ENCODE results near the gene DESI1. TPM values are rescaled to one million over a fixed set of nuclear protein-coding genes. Genes with fewer than 3 reads are reported as not detected.

The DESI1 gene
- polyA plus RNA-seq, 3 donors from 2014 or later, result 10.4 to 18.6 (median 11.4) TPM

DNA sequence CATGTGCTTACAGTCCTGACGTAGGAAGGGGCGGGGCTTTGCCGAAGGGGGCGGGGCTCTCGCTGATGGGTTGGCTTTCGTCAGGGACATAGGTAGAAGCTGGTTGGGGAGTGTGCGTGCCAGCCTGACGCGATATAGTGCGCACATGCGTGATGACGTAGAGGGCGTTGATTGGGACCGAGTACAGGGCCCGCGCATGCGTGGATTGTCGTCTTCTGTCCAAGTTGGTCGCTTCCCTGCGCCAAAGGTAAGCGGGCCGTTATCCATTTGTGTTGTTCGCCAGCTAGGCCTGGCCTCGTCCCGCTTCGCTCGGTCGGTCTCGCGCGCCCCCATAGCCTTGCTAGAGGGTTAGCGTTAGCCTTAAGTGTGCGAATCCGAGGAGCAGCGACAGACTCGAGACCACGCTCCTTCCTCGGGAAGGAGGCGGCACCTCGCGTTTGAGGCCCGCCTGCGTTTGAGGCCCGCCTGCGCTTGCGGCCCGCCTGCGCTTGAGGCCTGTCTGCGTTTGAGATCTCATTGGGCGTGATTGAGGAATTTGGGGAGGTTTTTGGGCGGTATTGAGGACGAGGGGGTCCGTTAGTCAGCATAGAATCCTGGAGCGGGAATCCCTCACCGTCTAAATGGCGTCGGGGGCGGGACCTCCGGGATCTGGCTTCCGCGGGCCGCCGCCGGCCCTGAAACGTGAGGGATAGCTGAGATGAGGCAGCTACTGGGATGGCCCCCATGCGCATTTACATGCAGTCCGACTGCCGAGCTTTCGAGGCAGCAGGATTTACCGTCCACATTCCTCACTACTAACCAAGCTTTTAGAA, 462 bp upstream of the DESI1 start, which contains the start of gene XRCC6:
Gene XRCC6, plus strand, starts transcription at position 197 of the 812 bp plus-strand sequence. CDS start 710 bp downstream, outside the sequence.
- Mint-ChIP-seq H3K4me1 (peaks cover 31 to 37% of the 10 kb centered on the region in 2 donors), H3K27ac (peak within 1 kb of the TSS; percentile 97 to 100 (median 99)), H3K9me3 (no peaks in the 10 kb centered on the region), H3K36me3 (peaks cover 0 to 3% (median 0%) of the 10 kb centered on the region in 3 donors), H3K27me3 (ENCODE audit: low read depth in 3 of 3) (peaks cover 6 to 10% (median 10%) of the 10 kb centered on the region in 3 donors), H3K4me3 (peak within 1 kb of the TSS; percentile 93 to 99 (median 97))
- DNase-seq, result peak; percentile 99 to 100 (median 100)

DNA sequence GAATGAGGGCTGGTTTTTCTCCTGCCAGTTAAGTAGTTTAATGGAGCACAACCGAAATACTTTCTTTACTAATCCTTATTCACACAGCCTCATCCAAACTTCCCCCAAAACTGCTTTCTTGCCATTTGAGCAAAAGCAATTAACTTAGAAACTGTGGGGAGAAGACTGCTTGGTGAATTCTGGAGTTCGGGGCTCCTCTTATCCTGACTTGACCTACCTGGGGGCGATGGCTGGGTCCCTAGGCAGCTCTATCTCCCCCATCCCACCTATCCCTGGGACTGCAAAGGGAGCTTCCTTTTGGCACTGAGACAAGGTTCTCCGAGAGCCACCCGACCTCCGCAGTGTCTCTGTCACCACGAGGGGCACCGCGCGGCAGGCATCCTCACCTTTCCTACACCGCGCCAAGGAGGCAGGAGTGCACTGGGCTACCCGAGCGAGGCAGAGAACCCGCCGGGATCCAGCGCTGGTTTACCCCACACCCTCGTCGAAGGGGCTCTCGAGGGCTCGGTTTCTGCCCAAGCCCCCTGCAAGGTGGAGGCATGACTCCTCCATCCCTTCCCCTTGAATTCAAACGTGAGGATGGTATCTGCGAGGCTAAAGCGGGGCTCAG, 759 bp downstream of the DESI1 start:
- peak overlapping the region; percentile 93 to 99 (median 97) for H3K4me3 Mint-ChIP-seq
- no peaks in the 10 kb centered on the region for H3K9me3 Mint-ChIP-seq
- peaks cover 6 to 10% (median 10%) of the 10 kb centered on the region in 3 donors for H3K27me3 Mint-ChIP-seq (ENCODE audit: low read depth in 3 of 3)
- peaks cover 0 to 4% (median 0%) of the 10 kb centered on the region in 3 donors for H3K36me3 Mint-ChIP-seq
- H3K4me1 Mint-ChIP-seq, result peaks cover 31 to 37% of the 10 kb centered on the region in 2 donors
- DNase-seq, result peak; percentile 20 to 31 (median 27)
- peak overlapping the region; percentile 97 to 100 (median 99) for H3K27ac Mint-ChIP-seq

DNA sequence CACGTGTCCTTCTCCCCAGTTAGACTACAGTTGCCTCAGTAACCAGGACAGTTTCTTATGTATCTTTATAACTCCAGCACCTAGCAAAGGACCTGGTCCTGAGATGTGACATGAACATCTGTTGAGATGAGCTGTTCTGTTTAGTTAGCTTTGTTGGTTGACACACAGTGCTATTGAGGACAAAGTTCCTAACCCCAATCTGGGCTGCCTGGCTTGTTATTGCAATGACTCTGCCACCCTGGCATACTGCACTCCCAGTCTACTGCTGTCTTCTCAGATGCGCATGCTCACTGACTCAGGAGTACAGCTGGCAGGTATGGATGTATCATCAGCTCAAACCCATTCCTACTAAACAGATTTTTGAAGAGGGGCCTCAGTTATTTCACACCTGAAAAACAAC, 7.4 kb downstream of the DESI1 start:
- DNase-seq, result no peak
- H3K27ac Mint-ChIP-seq, result no peak overlapping the region
- peaks cover 10 to 14% (median 11%) of the 10 kb centered on the region in 3 donors for H3K36me3 Mint-ChIP-seq
- peaks cover 0 to 1% (median 0%) of the 10 kb centered on the region in 3 donors for H3K27me3 Mint-ChIP-seq (ENCODE audit: low read depth in 3 of 3)
- peaks cover 0 to 3% of the 10 kb centered on the region in 2 donors for H3K4me1 Mint-ChIP-seq
- H3K9me3 Mint-ChIP-seq, result peaks cover 0 to 2% (median 0%) of the 10 kb centered on the region in 6 donors
- H3K4me3 Mint-ChIP-seq, result no peak overlapping the region

DNA sequence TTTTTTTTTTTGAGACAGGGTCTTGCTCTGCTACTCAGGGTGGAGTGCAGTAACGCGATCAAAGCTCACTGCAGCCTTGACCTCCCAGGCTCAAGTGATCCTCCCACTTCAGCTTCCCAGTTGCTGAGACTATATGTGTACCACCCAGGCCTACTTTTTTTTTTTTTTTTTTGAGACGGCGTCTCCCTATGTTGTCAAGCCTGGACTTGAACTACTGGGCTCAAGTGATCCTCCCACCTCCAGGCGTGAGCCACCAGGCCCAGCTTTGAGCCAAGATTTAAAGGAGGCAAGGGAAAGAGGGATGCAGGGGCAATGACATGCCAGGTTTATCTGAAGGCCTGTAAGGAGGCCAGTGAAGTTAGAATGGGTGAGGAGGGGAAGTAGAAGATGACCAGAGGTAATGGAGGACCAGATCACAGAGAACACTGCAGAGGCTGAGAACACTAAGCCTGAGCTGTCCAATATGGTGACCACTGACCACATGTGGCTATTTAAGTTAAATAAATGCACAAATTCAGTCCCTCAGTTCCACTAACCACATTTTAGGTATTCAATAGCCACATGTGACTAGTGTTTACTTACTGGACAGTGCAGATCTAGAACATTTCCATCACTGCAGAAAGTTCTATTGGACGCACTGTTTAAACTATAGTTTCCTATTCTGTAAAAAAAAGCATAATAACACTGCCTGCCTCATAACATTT, 8.1 kb downstream of the DESI1 start:
- H3K36me3 Mint-ChIP-seq, result peaks cover 15 to 19% (median 16%) of the 10 kb centered on the region in 3 donors
- H3K27ac Mint-ChIP-seq, result no peak overlapping the region
- H3K4me3 Mint-ChIP-seq, result no peak overlapping the region
- no peaks in the 10 kb centered on the region for H3K4me1 Mint-ChIP-seq
- no peak for DNase-seq
- peaks cover 0 to 1% (median 0%) of the 10 kb centered on the region in 3 donors for H3K27me3 Mint-ChIP-seq (ENCODE audit: low read depth in 3 of 3)
- peaks cover 0 to 2% (median 0%) of the 10 kb centered on the region in 6 donors for H3K9me3 Mint-ChIP-seq

DNA sequence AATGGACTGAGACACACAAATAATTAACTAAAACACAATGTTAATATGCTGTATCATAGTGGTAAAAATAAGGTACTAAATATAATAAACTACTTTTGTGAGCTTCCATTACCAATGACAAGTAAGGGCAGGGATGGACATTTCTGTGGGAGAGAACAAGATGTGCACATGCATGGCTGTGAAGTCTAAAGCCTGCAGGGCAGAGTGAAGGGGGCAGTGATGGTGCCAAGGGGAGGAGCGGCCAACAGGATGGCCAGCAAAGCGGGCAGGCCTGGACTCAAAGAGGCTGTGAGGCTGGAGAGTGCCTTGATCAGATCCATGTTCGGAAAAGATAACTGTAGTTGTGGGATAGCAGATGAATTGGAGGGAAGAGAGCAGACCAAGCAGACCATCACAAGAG, 12.5 kb downstream of the DESI1 start:
- DNase-seq, result no peak
- Mint-ChIP-seq H3K27ac (no peak overlapping the region), H3K4me3 (no peak overlapping the region)

DNA sequence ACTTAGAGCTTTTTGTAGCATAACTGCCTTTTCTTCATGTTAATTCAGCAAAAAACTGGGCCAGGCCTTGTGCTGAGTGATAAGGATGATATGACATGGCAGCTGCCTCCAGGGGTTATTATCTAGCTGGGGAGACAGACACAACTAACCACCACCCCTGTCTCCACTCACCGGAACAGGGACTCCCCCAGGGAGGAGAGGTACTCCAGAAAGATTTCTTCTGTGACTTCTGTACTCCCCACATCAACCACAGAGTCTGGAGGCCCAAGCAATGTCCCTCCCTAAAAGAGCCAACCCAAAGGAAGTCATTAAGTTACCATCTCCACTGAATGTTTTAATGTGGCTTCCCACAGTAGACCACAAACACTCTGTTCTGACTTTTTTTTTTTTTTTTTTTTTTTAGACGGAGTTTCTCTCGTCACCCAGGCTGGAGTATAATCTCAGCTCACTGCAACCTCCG, 16.9 kb downstream of the DESI1 start:
- Mint-ChIP-seq H3K36me3 (peaks cover 48 to 69% (median 56%) of the 10 kb centered on the region in 3 donors), H3K27ac (peak overlapping the region in 5 of 6 donors; percentile 31 to 91 (median 79)), H3K9me3 (peaks cover 0 to 4% (median 0%) of the 10 kb centered on the region in 6 donors), H3K4me1 (peaks cover 27% of the 10 kb centered on the region in 2 donors), H3K4me3 (peak overlapping the region; percentile 23 to 70 (median 40)), H3K27me3 (ENCODE audit: low read depth in 3 of 3) (peaks cover 24 to 37% (median 37%) of the 10 kb centered on the region in 3 donors)
- DNase-seq, result peak; percentile 85 to 86 (median 85)

More for the DNA sequence above, 12.5 kb downstream of the DESI1 start:
- Mint-ChIP-seq H3K36me3 (peaks cover 38 to 40% (median 39%) of the 10 kb centered on the region in 3 donors), H3K9me3 (peaks cover 0 to 6% (median 0%) of the 10 kb centered on the region in 6 donors), H3K27me3 (ENCODE audit: low read depth in 3 of 3) (peaks cover 19 to 28% (median 26%) of the 10 kb centered on the region in 3 donors), H3K4me1 (peaks cover 14 to 16% of the 10 kb centered on the region in 2 donors)

DNA sequence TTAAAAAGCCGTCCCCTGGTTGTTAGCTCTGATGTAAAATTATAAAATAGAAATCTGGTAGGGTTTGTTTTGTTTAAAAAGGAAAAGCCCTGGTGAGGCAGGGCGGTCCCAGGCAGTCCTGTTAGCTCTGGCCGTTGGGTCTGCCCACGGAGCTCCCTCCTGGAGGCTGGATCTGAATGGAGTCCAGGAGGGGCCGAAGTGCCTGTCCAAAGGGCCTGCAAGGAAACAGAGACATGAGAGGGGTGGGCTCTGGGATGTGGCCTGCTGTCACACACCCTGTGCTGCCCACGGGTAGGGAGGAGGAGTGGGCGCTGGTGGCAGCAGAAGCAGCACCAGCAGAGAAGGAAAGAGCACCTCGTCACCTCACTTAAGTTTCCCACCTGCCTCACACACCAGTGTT, 19.9 kb downstream of the DESI1 start:
- no peak overlapping the region for H3K4me3 Mint-ChIP-seq
- H3K9me3 Mint-ChIP-seq, result peaks cover 0 to 4% (median 0%) of the 10 kb centered on the region in 6 donors
- H3K4me1 Mint-ChIP-seq, result peaks cover 27 to 28% of the 10 kb centered on the region in 2 donors
- no peak overlapping the region for H3K27ac Mint-ChIP-seq
- H3K36me3 Mint-ChIP-seq, result peaks cover 34 to 61% (median 41%) of the 10 kb centered on the region in 3 donors
- peaks cover 25 to 36% (median 32%) of the 10 kb centered on the region in 3 donors for H3K27me3 Mint-ChIP-seq (ENCODE audit: low read depth in 3 of 3)
- no peak for DNase-seq

DNA sequence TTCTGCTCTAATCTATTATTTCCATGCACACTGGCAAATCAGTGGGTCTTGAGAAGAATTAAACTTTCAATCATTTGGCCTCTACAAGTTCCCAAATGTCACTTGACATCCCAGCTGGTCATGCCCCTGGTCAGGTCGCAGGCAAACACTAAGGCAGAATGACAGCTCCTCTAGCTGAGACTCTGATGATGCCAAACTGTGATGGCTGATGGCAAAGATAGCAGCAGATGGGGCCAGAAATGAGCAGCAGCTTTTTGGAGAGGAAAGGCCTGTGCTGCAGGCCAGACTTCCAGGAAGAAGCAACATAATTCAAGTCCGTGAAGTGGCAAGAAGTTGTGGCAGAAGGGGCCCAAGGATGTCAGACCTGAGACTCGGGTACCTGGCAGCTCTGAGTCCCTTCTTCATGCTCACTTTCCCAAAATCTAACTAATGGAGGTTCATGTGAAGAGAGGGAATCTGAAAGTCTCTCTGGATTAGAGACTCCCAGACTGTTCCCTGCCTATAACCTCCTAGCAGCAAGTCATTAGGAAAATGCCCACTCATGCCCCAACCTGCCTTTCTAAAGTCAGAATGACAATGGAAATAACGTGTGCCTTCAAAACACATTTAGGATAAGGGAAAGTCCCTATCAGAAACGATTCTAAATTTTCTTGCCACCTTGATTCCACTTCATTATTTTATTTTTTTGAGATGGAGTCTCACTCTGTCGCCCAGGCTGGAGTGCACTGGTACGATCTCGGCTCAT, 21.8 kb downstream of the DESI1 start:
- DNase-seq, result no peak
- H3K4me1 Mint-ChIP-seq, result peaks cover 19 to 20% of the 10 kb centered on the region in 2 donors
- H3K27ac Mint-ChIP-seq, result no peak overlapping the region
- H3K9me3 Mint-ChIP-seq, result peaks cover 0 to 3% (median 0%) of the 10 kb centered on the region in 6 donors
- H3K36me3 Mint-ChIP-seq, result peaks cover 19 to 50% (median 26%) of the 10 kb centered on the region in 3 donors
- no peak overlapping the region for H3K4me3 Mint-ChIP-seq
- peaks cover 10 to 22% (median 16%) of the 10 kb centered on the region in 3 donors for H3K27me3 Mint-ChIP-seq (ENCODE audit: low read depth in 3 of 3)

DNA sequence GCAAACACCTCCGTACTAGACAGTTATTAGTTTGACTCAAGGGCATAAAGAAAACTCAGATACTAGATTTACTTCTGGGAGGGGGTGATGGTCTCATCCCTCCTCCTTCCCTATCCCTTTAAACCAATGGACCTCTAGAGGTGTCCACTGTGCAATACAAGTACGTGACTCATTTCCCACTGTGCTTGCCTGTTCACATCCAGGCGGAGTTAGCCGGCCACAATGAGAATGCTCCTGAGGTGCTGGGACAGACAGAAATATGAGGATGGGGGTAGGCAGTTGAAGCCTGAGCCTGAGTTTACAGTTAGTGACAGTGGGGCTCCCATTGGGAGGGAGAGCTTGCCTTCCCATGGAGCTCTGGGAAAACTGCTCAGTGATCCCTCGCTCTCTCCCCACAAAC, 22.8 kb downstream of the DESI1 start:
- no peak for DNase-seq
- H3K27ac Mint-ChIP-seq, result no peak overlapping the region
- no peaks in the 10 kb centered on the region for H3K9me3 Mint-ChIP-seq
- H3K4me3 Mint-ChIP-seq, result no peak overlapping the region
- H3K4me1 Mint-ChIP-seq, result peaks cover 9 to 10% of the 10 kb centered on the region in 2 donors
- H3K27me3 Mint-ChIP-seq (ENCODE audit: low read depth in 3 of 3), result peaks cover 6 to 17% (median 12%) of the 10 kb centered on the region in 3 donors
- peaks cover 19 to 44% (median 26%) of the 10 kb centered on the region in 3 donors for H3K36me3 Mint-ChIP-seq

DNA sequence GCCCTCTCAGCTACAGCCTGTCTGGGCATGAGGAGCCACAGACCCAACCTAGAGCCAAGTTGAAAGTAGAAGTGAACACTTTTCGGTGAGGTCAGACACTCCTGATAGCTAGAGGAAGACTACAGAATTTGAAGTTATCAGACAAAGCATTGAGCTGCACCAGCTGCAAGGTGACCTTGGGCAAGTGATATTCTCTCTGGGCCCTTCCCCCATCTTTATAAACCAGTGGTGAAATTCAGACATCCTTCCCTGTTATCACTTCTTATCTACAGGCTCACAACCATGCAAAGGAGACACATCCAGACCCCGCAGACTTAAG, 23.2 kb downstream of the DESI1 start:
- Mint-ChIP-seq H3K36me3 (peaks cover 14 to 39% (median 21%) of the 10 kb centered on the region in 3 donors), H3K9me3 (no peaks in the 10 kb centered on the region)

DNA sequence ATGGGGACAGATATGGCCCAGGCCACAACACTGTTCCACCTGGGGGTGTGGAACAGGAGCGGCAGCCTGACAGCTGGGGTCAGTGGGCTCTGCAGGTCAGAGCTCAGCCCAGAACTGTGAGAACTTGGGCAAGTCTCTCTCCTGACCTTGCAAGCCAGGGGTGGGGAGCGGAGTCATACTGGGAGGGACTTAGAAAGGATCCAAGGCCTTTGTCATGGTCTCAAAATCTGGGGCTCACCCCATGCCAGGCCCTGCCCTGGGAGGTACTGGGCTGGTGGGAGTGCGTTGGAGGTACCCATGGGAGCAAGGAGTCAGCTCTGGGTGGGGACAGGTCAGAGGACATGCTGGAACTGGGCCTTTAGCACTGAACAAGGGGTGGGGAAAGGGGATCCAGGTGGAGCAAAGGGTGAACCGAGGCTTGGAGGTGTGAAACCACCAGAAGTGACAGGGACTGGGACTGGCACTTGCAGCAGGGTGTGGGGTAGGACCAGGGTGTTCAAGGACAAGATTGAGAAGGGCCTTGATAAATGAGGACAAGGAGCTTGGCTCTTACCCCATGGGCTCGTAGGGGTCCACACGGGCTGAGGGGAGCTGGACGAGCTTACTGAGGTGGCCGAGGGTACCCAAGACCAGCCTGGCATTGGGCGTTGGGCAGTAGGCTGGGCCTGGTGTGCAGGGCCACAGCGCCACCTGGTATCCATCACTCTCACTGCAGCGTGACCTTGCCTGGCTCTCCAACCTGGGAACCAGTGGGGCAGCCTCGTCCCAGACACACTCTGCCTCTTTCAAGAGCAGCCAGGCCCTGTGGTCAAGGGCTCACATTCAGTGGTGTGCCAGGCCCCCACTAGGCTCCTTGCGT, 23.8 kb downstream of the DESI1 start:
- no peak overlapping the region for H3K4me3 Mint-ChIP-seq

More for the DNA sequence above, 23.2 kb downstream of the DESI1 start:
- Mint-ChIP-seq H3K4me1 (peaks cover 4 to 5% of the 10 kb centered on the region in 2 donors), H3K27ac (no peak overlapping the region), H3K4me3 (no peak overlapping the region), H3K27me3 (ENCODE audit: low read depth in 3 of 3) (peaks cover 5 to 16% (median 10%) of the 10 kb centered on the region in 3 donors)
- no peak for DNase-seq

DNA sequence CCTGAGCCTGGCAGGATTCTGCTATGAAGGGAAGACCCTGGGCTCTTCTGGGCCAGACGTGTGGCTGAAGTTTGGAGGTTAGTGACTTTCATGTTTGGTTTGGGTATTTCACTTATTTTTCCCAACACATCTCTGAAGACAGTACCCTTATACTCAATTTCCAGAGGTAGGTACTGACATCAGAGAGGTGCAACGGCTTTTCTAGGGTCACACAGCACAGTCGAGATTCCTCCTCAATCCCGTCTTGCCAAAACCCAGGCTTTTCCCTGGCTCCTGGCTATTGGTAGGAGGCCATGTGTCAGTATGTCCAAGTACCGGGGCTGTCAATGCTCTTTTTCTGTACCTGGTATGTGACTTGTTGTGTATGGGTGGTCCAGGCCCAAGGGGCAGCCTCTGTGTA, 25.1 kb downstream of the DESI1 start:
- Mint-ChIP-seq H3K27ac (no peak overlapping the region), H3K36me3 (peaks cover 8 to 25% (median 10%) of the 10 kb centered on the region in 3 donors)

More for the DNA sequence above, 23.8 kb downstream of the DESI1 start:
- peak overlapping the region in 1 of 6 donors; percentile 19 for H3K27ac Mint-ChIP-seq
- no peaks in the 10 kb centered on the region for H3K9me3 Mint-ChIP-seq
- H3K4me1 Mint-ChIP-seq, result peaks cover 0 to 1% of the 10 kb centered on the region in 2 donors
- peaks cover 12 to 33% (median 17%) of the 10 kb centered on the region in 3 donors for H3K36me3 Mint-ChIP-seq
- DNase-seq, result peak; percentile 19 to 33 (median 30)
- peaks cover 2 to 11% (median 10%) of the 10 kb centered on the region in 3 donors for H3K27me3 Mint-ChIP-seq (ENCODE audit: low read depth in 3 of 3)

More for the DNA sequence above, 25.1 kb downstream of the DESI1 start:
- peaks cover 2 to 9% (median 3%) of the 10 kb centered on the region in 3 donors for H3K27me3 Mint-ChIP-seq (ENCODE audit: low read depth in 3 of 3)
- H3K9me3 Mint-ChIP-seq, result no peaks in the 10 kb centered on the region
- H3K4me3 Mint-ChIP-seq, result no peak overlapping the region
- no peak for DNase-seq
- peaks cover 0 to 1% of the 10 kb centered on the region in 2 donors for H3K4me1 Mint-ChIP-seq

Measured in immature natural killer cell (primary cell).